ENCODE data around the gene CLEC9A. TPM values are rescaled to one million over a fixed set of nuclear protein-coding genes. Genes with fewer than 3 reads are reported as not detected.

The CLEC9A gene
- total and polyA plus RNA-seq, 2 donors (not counting 3 experiments of a cell fraction or from before 2014, with no cell fraction given) = not detected

- ChIA-PET POLR2A (no interaction called here), CTCF (interaction anchor here (0.9 to 1.3 kb wide), 5 partner anchors 9 to 88 kb away, joined by 3 to 4 read pairs (median 3); no protein-coding TSS in a partner anchor)
- H3K79me2 ChIP-seq (ENCODE audit: control insufficient read depth, insufficient read depth, low read length) = no peaks in the 10 kb centered on the region
- no peak overlapping the region for H3K9ac ChIP-seq (replicated peaks; ENCODE audit: extremely low read depth, insufficient read depth, low read length)
- intact Hi-C loops (cut with micrococcal nuclease) = no loop called here
- H3K4me1 ChIP-seq (ENCODE audit: control insufficient read depth, extremely low read depth, insufficient read depth, low read length) = no peaks in the 10 kb centered on the region
- no peak overlapping the region for H3K27ac ChIP-seq (ENCODE audit: insufficient read depth, low read depth, low read length)
- no peaks in the 10 kb centered on the region for H4K20me1 ChIP-seq (replicated peaks; ENCODE audit: control insufficient read depth, extremely low read depth, insufficient read depth, low read length)
- no peak for DNase-seq (ENCODE audit: low read depth, low spot score)
- no TSS peak for BruUV-seq (replicated peaks)
- no peaks in the 10 kb centered on the region for H3K36me3 ChIP-seq (ENCODE audit: control insufficient read depth in 2 of 2, extremely low read depth in 1 of 2, insufficient read depth in 2 of 2, low read length in 2 of 2)
- no peaks in the 10 kb centered on the region for H3K9me1 ChIP-seq (replicated peaks; ENCODE audit: control insufficient read depth, extremely low read depth, insufficient read depth, low read length)
- no peak overlapping the region for H3K4me3 ChIP-seq (replicated peaks in 1 of 3; ENCODE audit: insufficient read depth in 1 of 3, low read depth in 1 of 3, low read length in 3 of 3)
- H2AFZ ChIP-seq (ENCODE audit: low read depth, low read length) = no peak overlapping the region
- TF ChIP-seq EZH2 (IDR thresholded peaks at IDR 0.05; ENCODE audit: borderline replicate concordance, low read depth, low read length, severe bottlenecking) = no peak
- no peak for TF ChIP-seq JUN (IDR thresholded peaks at IDR 0.05; ENCODE audit: borderline replicate concordance, insufficient read depth, insufficient read length, low read depth)
- TF ChIP-seq FOS (IDR thresholded peaks at IDR 0.05; ENCODE audit: borderline replicate concordance, insufficient read depth, low read length) = no peak
- TF ChIP-seq MAX (IDR thresholded peaks at IDR 0.05; ENCODE audit: insufficient read depth, insufficient read length) = no peak
- TF ChIP-seq GATA2 (IDR thresholded peaks at IDR 0.05; ENCODE audit: insufficient read depth, insufficient read length, low read depth, low read length) = no peak
- no peak for TF ChIP-seq MYC (IDR thresholded peaks at IDR 0.05; ENCODE audit: low read depth, low read length)
- TF ChIP-seq POLR2A (IDR thresholded peaks at IDR 0.05; ENCODE audit: low read depth, low read length) = no peak
- TF ChIP-seq POLR2AphosphoS5 (IDR thresholded peaks at IDR 0.05; ENCODE audit: insufficient read depth, low read depth, low read length) = no peak
- TF ChIP-seq CTCF (IDR thresholded peaks at IDR 0.05; ENCODE audit: extremely low read depth in 1 of 2, insufficient read depth in 1 of 2, low read depth in 1 of 2, low read length in 2 of 2) = no peak
- dilution Hi-C loops (cut with MboI; ENCODE audit: extremely low pct_ligation_motif_present, low sequenced_read_pairs) = no loop called here
- no peak for FAIRE-seq
- H3K27me3 ChIP-seq (ENCODE audit: control insufficient read depth in 2 of 2, insufficient read depth in 2 of 2, low read length in 2 of 2) = no peaks in the 10 kb centered on the region
- H3K4me2 ChIP-seq (ENCODE audit: insufficient read depth, low read length) = no peak overlapping the region
- no peaks in the 10 kb centered on the region for H3K9me3 ChIP-seq (replicated peaks; ENCODE audit: control insufficient read depth, insufficient read depth, low read length)
Measured at GRCh38 chr12:10052193-10052913, 21.9 kb downstream of the CLEC9A start.

All from endothelial cell of umbilical vein (primary cell).